SK-N-SH (cell line): Measurements from ENCODE around the gene BRD7. TPM values are rescaled to one million over a fixed set of nuclear protein-coding genes. Genes with fewer than 3 reads are reported as not detected.

Experiments used
- CTCF ChIA-PET: fragments of 300-600, 350-600 bp; formaldehyde crosslinking; extraction: SDS; loops from one replicate; lab custom pipeline; 2021; lab: Yijun Ruan, JAX
- POLR2A ChIA-PET: fragments of 350-600 bp; sonication (Branson Sonifier 250); formaldehyde crosslinking; extraction: SDS; loops from one replicate; lab custom pipeline; 2020; ENCODE audit warnings: antibody characterized with exemption, inconsistent platforms; lab: Yijun Ruan, JAX
- DNase-seq: peaks from one replicate; pipeline ENCODE4 v3.0.0; 2012
- H2AFZ ChIP-seq: fragments of 200-600 bp; sonication (generic); 2 replicates; pipeline ENCODE4 v1.8.1; 2016; ENCODE audit warnings: antibody characterized with exemption, mild to moderate bottlenecking, low read depth
- H3F3A ChIP-seq: fragments of 200-600 bp; sonication (generic); replicated peaks from 2 replicates; pipeline ENCODE3; 2016; ENCODE audit warnings: antibody characterized with exemption, mild to moderate bottlenecking; ENCODE audit not compliant: insufficient read depth
- H3K27ac ChIP-seq, 2 experiments: fragments of 200-500 bp in 1 of 2; fragments of 200-600 bp in 1 of 2; sonication (Bioruptor generic) in 1 of 2; sonication (generic), shearing (Covaris generic) in 1 of 2; 2 replicates each; pipeline versions ENCODE4 v1.5.1 to v1.6.1; 2014 to 2016; ENCODE audit warnings: low read depth in 2 of 2, inconsistent platforms in 1 of 2, low read length in 1 of 2, mild to moderate bottlenecking in 1 of 2, mixed read lengths in 1 of 2
- H3K27me3 ChIP-seq: fragments of 200-600 bp; sonication (generic), shearing (Covaris generic); 2 replicates; pipeline ENCODE4 v1.6.1; 2016; ENCODE audit warnings: mixed run types; ENCODE audit not compliant: insufficient read depth
- H3K36me3 ChIP-seq, 2 experiments: fragments of 200-500 bp in 1 of 2; fragments of 200-600 bp in 1 of 2; sonication (Bioruptor generic) in 1 of 2; sonication (generic) in 1 of 2; replicated peaks in 1 of 2; 2 replicates each; pipeline versions ENCODE3 to v1.5.1; 2014 to 2016; ENCODE audit warnings: low read length in 1 of 2, mild to moderate bottlenecking in 1 of 2; ENCODE audit not compliant: insufficient read depth in 2 of 2, control insufficient read depth in 1 of 2
- H3K4me1 ChIP-seq, 2 experiments: fragments of 200-500 bp in 1 of 2; fragments of 200-600 bp in 1 of 2; sonication (Bioruptor generic) in 1 of 2; sonication (generic), shearing (Covaris generic) in 1 of 2; 2 replicates each; pipeline versions ENCODE4 v1.5.1 to v1.6.1; 2014 to 2016; ENCODE audit warnings: low read depth in 1 of 2, low read length in 1 of 2, mixed run types in 1 of 2; ENCODE audit not compliant: insufficient read depth in 2 of 2, control insufficient read depth in 1 of 2
- H3K4me2 ChIP-seq: fragments of 200-600 bp; sonication (generic), shearing (Covaris generic); 2 replicates; pipeline ENCODE4 v1.6.1; 2017; ENCODE audit warnings: mixed run types
- H3K4me3 ChIP-seq, 2 experiments: fragments of 200-500 bp in 1 of 2; fragments of 200-600 bp in 1 of 2; sonication (Bioruptor generic) in 1 of 2; sonication (generic), shearing (Covaris generic) in 1 of 2; 2 replicates each; pipeline versions ENCODE4 v1.5.1 to v1.8.1; 2014 to 2016; ENCODE audit warnings: low read depth in 2 of 2, inconsistent platforms in 1 of 2, low read length in 1 of 2, mild to moderate bottlenecking in 1 of 2, mixed read lengths in 1 of 2, moderate library complexity in 1 of 2
- H3K79me2 ChIP-seq: fragments of 200-600 bp; sonication (generic); 2 replicates; pipeline ENCODE4 v1.8.1; 2017; ENCODE audit warnings: mild to moderate bottlenecking; ENCODE audit not compliant: insufficient read depth
- H3K9ac ChIP-seq: fragments of 200-600 bp; sonication (generic); 2 replicates; pipeline ENCODE4 v1.6.1; 2017; ENCODE audit warnings: mixed run types
- H3K9me2 ChIP-seq: fragments of 200-600 bp; sonication (generic); 2 replicates; pipeline ENCODE4 v1.6.1; 2017; ENCODE audit warnings: mixed run types
- H3K9me3 ChIP-seq: fragments of 200-600 bp; sonication (generic); 2 replicates; pipeline ENCODE4 v1.6.1; 2017; ENCODE audit warnings: mixed run types, mild to moderate bottlenecking, moderate library complexity
- H4K20me1 ChIP-seq: fragments of 200-600 bp; sonication (generic); 2 replicates; pipeline ENCODE4 v1.6.1; 2017; ENCODE audit warnings: mild to moderate bottlenecking, mixed run types; ENCODE audit not compliant: insufficient read depth
- ELF1 ChIP-seq: IDR thresholded peaks from 2 replicates; pipeline ENCODE4 v1.4.0; 2012
- EP300 ChIP-seq, 2 experiments: IDR thresholded peaks; 2 replicates each; pipeline versions ENCODE4 v1.4.0 to v1.6.1; 2012; ENCODE audit warnings: borderline replicate concordance in 1 of 2, low read depth in 1 of 2, low read length in 1 of 2
- FOXJ3 ChIP-seq: sonication (generic); formaldehyde crosslinking; IDR thresholded peaks from 2 replicates; pipeline ENCODE4 v1.5.1; 2020; ENCODE audit warnings: mild to moderate bottlenecking, missing genetic modification reagents
- GATA2 ChIP-seq: sonication (generic); formaldehyde crosslinking; IDR thresholded peaks from 2 replicates; pipeline ENCODE4 v1.5.0; 2020; ENCODE audit warnings: mild to moderate bottlenecking, missing genetic modification reagents
- JUND ChIP-seq: IDR thresholded peaks from 2 replicates; pipeline ENCODE4 v1.4.0; 2012
- MEF2A ChIP-seq: IDR thresholded peaks from 2 replicates; pipeline ENCODE4 v1.4.0; 2012; ENCODE audit warnings: low read depth, borderline replicate concordance
- MXI1 ChIP-seq: IDR thresholded peaks from 2 replicates; pipeline ENCODE4 v1.6.1; 2012; ENCODE audit warnings: mild to moderate bottlenecking, low read depth, low read length, improper control_type of control experiment
- NFIC ChIP-seq: IDR thresholded peaks from 2 replicates; pipeline ENCODE4 v1.4.0; 2012; ENCODE audit warnings: borderline replicate concordance
- RAD21 ChIP-seq: IDR thresholded peaks from 2 replicates; pipeline ENCODE4 v1.6.1; 2012; ENCODE audit warnings: mild to moderate bottlenecking, low read length
- RCOR1 ChIP-seq: fragments of 150-350 bp; IDR thresholded peaks from 2 replicates; pipeline ENCODE4 v1.6.1; 2017; ENCODE audit warnings: antibody characterized with exemption, low read length
- RXRA ChIP-seq: IDR thresholded peaks from 2 replicates; pipeline ENCODE4 v1.4.0; 2012; ENCODE audit warnings: low read depth, mild to moderate bottlenecking, borderline replicate concordance
- SIN3A ChIP-seq: IDR thresholded peaks from 2 replicates; pipeline ENCODE4 v1.6.1; 2012; ENCODE audit warnings: low read depth, mild to moderate bottlenecking, low read length, moderate library complexity, borderline replicate concordance
- SMC3 ChIP-seq: IDR thresholded peaks from 2 replicates; pipeline ENCODE4 v1.6.1; 2012; ENCODE audit warnings: low read depth, low read length, improper control_type of control experiment
- TAF1 ChIP-seq: IDR thresholded peaks from 2 replicates; pipeline ENCODE4 v1.6.1; 2012; ENCODE audit warnings: low read depth, mild to moderate bottlenecking, low read length, moderate library complexity, borderline replicate concordance
- YY1 ChIP-seq: IDR thresholded peaks from 2 replicates; pipeline ENCODE4 v1.4.0; 2012; ENCODE audit warnings: low read depth, mild to moderate bottlenecking
- WGBS: methylation state at CpG from one replicate; pipeline ENCODE4 v1.1.6; 2017; ENCODE audit warnings: low lambda C conversion rate; 5-methylcytosine and 5-hydroxymethylcytosine counted together
- polyA plus RNA-seq, 3 experiments: library from polyadenylated mRNA; depleted of rRNA; stranded (reverse); fragments of >200 nt; gene quantifications; 2 replicates each; pipeline ENCODE4 v1.2.3, GENCODE V29; 2012
- TF ChIP-seq, protein P1 (sequence below): IDR thresholded peaks from 2 replicates; pipeline ENCODE4 v1.4.0; 2012; ENCODE audit warnings: low read depth, borderline replicate concordance
- TF ChIP-seq, protein P2 (sequence below): IDR thresholded peaks from 2 replicates; pipeline ENCODE4 v1.4.0; 2012; ENCODE audit warnings: low read depth
- TF ChIP-seq, protein P3 (sequence below): fragments of 150-350 bp; IDR thresholded peaks from 2 replicates; pipeline ENCODE4 v1.6.1; 2016; ENCODE audit warnings: mild to moderate bottlenecking, low read depth, low read length
- TF ChIP-seq, protein P4 (sequence below): fragments of 150-350 bp; IDR thresholded peaks from 2 replicates; pipeline ENCODE4 v1.6.1; 2017; ENCODE audit warnings: antibody characterized with exemption, low read length, low read depth, borderline replicate concordance
- TF ChIP-seq, protein P5 (sequence below): IDR thresholded peaks from 2 replicates; pipeline ENCODE4 v1.6.1; 2012; ENCODE audit warnings: mild to moderate bottlenecking, low read depth, low read length, moderate library complexity

The BRD7 gene
- polyA plus RNA-seq, 1 of the 3 experiments (the other 2 are of a cell fraction): 32.9 TPM

DNA sequence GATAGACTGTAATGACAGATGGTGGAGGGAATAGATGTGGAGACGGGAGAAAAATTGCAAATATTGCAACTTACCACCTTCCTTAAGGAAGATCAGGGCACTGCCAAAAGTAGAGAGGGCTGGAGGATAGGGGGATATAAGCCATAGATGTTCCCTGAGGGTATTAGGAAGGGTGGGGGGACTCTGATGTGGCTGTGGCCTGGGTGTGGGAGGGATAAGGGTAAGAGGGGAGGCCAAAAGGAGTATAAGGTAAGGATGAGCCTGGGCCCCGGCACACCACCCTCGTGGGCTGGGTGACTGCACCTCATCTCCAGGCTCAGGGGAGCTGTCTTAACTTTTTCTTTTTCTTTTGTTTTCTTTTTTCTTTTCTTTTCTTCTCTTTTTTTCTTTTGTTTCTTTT lies 30.6 kb upstream of the BRD7 start:
- Histone ChIP-seq H3F3A (no peaks in the 10 kb centered on the region), H3K9ac (no peak overlapping the region), H4K20me1 (no peaks in the 10 kb centered on the region), H3K27me3 (no peaks in the 10 kb centered on the region), H3K9me2 (no peaks in the 10 kb centered on the region), H3K4me2 (no peak overlapping the region), H3K27ac (no peak overlapping the region), H3K79me2 (no peaks in the 10 kb centered on the region), H3K4me3 (no peak overlapping the region), H3K36me3 (no peaks in the 10 kb centered on the region), H3K9me3 (no peaks in the 10 kb centered on the region), H2AFZ (no peak overlapping the region), H3K4me1 (peaks cover 0 to 32% of the 10 kb centered on the region in 2 experiments; a peak in 1 of 4 replicates)
- ChIA-PET POLR2A (no interaction called here), CTCF (interaction anchor here (1.0 to 2.1 kb wide), 2 partner anchors 9 to 407 kb away, joined by 3 to 7 read pairs; no protein-coding TSS in a partner anchor)
- no peak for TF ChIP-seq YY1
- TF ChIP-seq, protein P1, sequence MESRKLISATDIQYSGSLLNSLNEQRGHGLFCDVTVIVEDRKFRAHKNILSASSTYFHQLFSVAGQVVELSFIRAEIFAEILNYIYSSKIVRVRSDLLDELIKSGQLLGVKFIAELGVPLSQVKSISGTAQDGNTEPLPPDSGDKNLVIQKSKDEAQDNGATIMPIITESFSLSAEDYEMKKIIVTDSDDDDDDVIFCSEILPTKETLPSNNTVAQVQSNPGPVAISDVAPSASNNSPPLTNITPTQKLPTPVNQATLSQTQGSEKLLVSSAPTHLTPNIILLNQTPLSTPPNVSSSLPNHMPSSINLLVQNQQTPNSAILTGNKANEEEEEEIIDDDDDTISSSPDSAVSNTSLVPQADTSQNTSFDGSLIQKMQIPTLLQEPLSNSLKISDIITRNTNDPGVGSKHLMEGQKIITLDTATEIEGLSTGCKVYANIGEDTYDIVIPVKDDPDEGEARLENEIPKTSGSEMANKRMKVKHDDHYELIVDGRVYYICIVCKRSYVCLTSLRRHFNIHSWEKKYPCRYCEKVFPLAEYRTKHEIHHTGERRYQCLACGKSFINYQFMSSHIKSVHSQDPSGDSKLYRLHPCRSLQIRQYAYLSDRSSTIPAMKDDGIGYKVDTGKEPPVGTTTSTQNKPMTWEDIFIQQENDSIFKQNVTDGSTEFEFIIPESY: no peak
- TF ChIP-seq JUND: no peak
- no peak for TF ChIP-seq EP300 (IDR thresholded peaks at IDR 0.05; ENCODE audit: borderline replicate concordance in 1 of 2, low read depth in 1 of 2, low read length in 1 of 2)
- TF ChIP-seq RXRA: no peak
- TF ChIP-seq, protein P2, sequence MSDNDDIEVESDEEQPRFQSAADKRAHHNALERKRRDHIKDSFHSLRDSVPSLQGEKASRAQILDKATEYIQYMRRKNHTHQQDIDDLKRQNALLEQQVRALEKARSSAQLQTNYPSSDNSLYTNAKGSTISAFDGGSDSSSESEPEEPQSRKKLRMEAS: no peak
- TF ChIP-seq MEF2A: no peak
- no peak for TF ChIP-seq ELF1
- TF ChIP-seq RCOR1: no peak
- TF ChIP-seq FOXJ3 (CRISPR knock-in tag): no peak
- no peak for TF ChIP-seq TAF1
- no peak for TF ChIP-seq SMC3
- TF ChIP-seq, protein P3, sequence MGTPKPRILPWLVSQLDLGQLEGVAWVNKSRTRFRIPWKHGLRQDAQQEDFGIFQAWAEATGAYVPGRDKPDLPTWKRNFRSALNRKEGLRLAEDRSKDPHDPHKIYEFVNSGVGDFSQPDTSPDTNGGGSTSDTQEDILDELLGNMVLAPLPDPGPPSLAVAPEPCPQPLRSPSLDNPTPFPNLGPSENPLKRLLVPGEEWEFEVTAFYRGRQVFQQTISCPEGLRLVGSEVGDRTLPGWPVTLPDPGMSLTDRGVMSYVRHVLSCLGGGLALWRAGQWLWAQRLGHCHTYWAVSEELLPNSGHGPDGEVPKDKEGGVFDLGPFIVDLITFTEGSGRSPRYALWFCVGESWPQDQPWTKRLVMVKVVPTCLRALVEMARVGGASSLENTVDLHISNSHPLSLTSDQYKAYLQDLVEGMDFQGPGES: no peak
- TF ChIP-seq MXI1: no peak
- no peak for TF ChIP-seq NFIC
- TF ChIP-seq, protein P4, sequence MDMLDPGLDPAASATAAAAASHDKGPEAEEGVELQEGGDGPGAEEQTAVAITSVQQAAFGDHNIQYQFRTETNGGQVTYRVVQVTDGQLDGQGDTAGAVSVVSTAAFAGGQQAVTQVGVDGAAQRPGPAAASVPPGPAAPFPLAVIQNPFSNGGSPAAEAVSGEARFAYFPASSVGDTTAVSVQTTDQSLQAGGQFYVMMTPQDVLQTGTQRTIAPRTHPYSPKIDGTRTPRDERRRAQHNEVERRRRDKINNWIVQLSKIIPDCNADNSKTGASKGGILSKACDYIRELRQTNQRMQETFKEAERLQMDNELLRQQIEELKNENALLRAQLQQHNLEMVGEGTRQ: no peak
- TF ChIP-seq SIN3A: no peak
- no peak for TF ChIP-seq GATA2 (CRISPR knock-in tag)
- TF ChIP-seq RAD21: no peak
- TF ChIP-seq, protein P5, sequence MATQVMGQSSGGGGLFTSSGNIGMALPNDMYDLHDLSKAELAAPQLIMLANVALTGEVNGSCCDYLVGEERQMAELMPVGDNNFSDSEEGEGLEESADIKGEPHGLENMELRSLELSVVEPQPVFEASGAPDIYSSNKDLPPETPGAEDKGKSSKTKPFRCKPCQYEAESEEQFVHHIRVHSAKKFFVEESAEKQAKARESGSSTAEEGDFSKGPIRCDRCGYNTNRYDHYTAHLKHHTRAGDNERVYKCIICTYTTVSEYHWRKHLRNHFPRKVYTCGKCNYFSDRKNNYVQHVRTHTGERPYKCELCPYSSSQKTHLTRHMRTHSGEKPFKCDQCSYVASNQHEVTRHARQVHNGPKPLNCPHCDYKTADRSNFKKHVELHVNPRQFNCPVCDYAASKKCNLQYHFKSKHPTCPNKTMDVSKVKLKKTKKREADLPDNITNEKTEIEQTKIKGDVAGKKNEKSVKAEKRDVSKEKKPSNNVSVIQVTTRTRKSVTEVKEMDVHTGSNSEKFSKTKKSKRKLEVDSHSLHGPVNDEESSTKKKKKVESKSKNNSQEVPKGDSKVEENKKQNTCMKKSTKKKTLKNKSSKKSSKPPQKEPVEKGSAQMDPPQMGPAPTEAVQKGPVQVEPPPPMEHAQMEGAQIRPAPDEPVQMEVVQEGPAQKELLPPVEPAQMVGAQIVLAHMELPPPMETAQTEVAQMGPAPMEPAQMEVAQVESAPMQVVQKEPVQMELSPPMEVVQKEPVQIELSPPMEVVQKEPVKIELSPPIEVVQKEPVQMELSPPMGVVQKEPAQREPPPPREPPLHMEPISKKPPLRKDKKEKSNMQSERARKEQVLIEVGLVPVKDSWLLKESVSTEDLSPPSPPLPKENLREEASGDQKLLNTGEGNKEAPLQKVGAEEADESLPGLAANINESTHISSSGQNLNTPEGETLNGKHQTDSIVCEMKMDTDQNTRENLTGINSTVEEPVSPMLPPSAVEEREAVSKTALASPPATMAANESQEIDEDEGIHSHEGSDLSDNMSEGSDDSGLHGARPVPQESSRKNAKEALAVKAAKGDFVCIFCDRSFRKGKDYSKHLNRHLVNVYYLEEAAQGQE: no peak
- WGBS: 45% methylated on average over 3 of the region's 3 CpGs
- no peak for DNase-seq
